Stomach (tissue), 9 donors: ENCODE measurements around the gene ARRDC3. TPM values are rescaled to one million over a fixed set of nuclear protein-coding genes. Genes with fewer than 3 reads are reported as not detected.
"Not testable (repeated sequence)": the region's sequence is repeated elsewhere in the genome, so short reads cannot be mapped to it uniquely, and the experiment has no call there.

ENCODE experiments used
- DNase-seq, 2 donors: peaks; one replicate each; pipeline versions ENCODE4 v3.0.0 to v3.0.0-alpha.2; 2013 to 2019
- H3K27ac ChIP-seq, 5 donors: fragments of 200-600 bp in 4 of 5; sonication (generic) in 4 of 5; one replicate each; pipeline ENCODE4 v1.5.1; 2013 to 2019; ENCODE audit warnings: mild to moderate bottlenecking in 1 of 5, moderate library complexity in 1 of 5
- H3K27me3 ChIP-seq, 3 donors: fragments of 200-600 bp; sonication (generic); one replicate each; pipeline ENCODE4 v1.5.1; 2017 to 2019; ENCODE audit warnings: mixed run types in 1 of 3
- H3K36me3 ChIP-seq, 4 donors: fragments of 200-600 bp; sonication (generic); 1 replicate in 3 of 4; 2 replicates in 1 of 4; pipeline ENCODE4 v1.5.1; 2016 to 2019
- H3K4me1 ChIP-seq, 4 donors: fragments of 200-600 bp; sonication (generic); one replicate each; pipeline ENCODE4 v1.5.1; 2016 to 2019
- H3K4me3 ChIP-seq, 4 donors: fragments of 200-600 bp; sonication (generic) in 3 of 4; one replicate each; pipeline ENCODE4 v1.5.1; 2016 to 2019; ENCODE audit warnings: mild to moderate bottlenecking in 1 of 4
- H3K9me3 ChIP-seq, 4 donors: fragments of 200-600 bp; sonication (generic); one replicate each; pipeline ENCODE4 v1.5.1; 2016 to 2019
- EP300 ChIP-seq: sonication (generic); formaldehyde crosslinking; IDR thresholded peaks from one replicate; pipeline ENCODE4 v1.6.1; 2017; ENCODE audit warnings: antibody characterized with exemption
- POLR2A ChIP-seq, 4 donors: fragments of 450-650 bp; IDR thresholded peaks; one replicate each; pipeline ENCODE4 v1.6.1; 2016; ENCODE audit warnings: antibody characterized with exemption in 4 of 4, control low read depth in 2 of 4, mild to moderate bottlenecking in 1 of 4, moderate library complexity in 1 of 4
- POLR2AphosphoS5 ChIP-seq, 3 donors: sonication (generic); formaldehyde crosslinking; IDR thresholded peaks; one replicate each; pipeline ENCODE4 v1.6.1; 2016; ENCODE audit warnings: antibody characterized with exemption in 3 of 3
- WGBS, 5 donors: extraction: QIAGEN DNeasy Blood & Tissue Kit in 3 of 5; methylation state at CpG; one replicate each; pipeline versions ENCODE4 v1.1.5 to v1.1.7; 2013 to 2018; 5-methylcytosine and 5-hydroxymethylcytosine counted together
- intact Hi-C: fragments of 100-400 bp; cut with DNase I; formaldehyde crosslinking; loops from one replicate; pipeline ENCODE4 v1.15.1; 2023; ENCODE audit warnings: low total_unique reads
- polyA plus RNA-seq, 3 donors: library from polyadenylated mRNA; stranded (reverse); fragments of 200-250 nt; gene quantifications; one replicate each; pipeline ENCODE4 v1.2.3, GENCODE V29; 2013
- total RNA-seq, 5 donors: library from RNA; depleted of rRNA; stranded (reverse); fragments of >200 nt; gene quantifications; one replicate each; pipeline versions ENCODE4 v1.1.0 to v1.2.3, GENCODE V29; 2014 to 2016
- TF ChIP-seq, protein P1 (sequence below), 7 experiments: fragments of 450-650 bp in 4 of 7; fragments of 200-600 bp in 3 of 7; sonication (generic) in 3 of 7; IDR thresholded peaks; one replicate each; pipeline ENCODE4 v1.5.1; 2016 to 2019; ENCODE audit warnings: antibody characterized with exemption in 7 of 7, control low read depth in 2 of 7, mild to moderate bottlenecking in 1 of 7
- donor health status: healthy with polysubstance abuse.
- donor health status: Bipolar disorder and iron deficiency.
- donor health status: healthy.

Gene ARRDC3
- total and polyA plus RNA-seq, 8 donors = 8.7 to 188 (median 28.5) TPM

DNA sequence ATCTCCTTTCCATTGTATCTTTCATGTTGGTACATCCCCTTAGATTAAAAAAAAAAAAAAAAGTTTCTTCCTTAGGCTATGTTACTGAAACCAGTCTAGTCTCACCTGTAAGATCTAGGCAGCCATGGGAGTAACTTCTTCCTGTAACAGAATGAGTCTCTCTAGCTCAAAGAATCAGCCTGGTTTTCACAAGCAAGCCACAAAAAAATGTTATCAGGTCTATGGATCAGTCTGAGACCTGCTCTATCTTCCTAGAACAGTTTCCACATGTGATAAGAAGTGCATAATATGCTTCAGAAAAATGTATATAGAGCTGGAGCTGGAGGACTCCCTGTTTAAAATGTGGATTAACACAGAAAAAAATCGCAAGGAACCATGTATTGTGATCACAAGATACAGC lies 53.8 kb downstream of the ARRDC3 start:
- H3K27me3 ChIP-seq = no peaks in the 10 kb centered on the region
- H3K4me1 ChIP-seq = peaks cover 0 to 20% (median 12%) of the 10 kb centered on the region in 4 donors
- TF ChIP-seq POLR2AphosphoS5 (IDR thresholded peaks at IDR 0.05) (no peak), EP300 (no peak), POLR2A (IDR thresholded peaks at IDR 0.05) (no peak)
- TF ChIP-seq, protein P1, sequence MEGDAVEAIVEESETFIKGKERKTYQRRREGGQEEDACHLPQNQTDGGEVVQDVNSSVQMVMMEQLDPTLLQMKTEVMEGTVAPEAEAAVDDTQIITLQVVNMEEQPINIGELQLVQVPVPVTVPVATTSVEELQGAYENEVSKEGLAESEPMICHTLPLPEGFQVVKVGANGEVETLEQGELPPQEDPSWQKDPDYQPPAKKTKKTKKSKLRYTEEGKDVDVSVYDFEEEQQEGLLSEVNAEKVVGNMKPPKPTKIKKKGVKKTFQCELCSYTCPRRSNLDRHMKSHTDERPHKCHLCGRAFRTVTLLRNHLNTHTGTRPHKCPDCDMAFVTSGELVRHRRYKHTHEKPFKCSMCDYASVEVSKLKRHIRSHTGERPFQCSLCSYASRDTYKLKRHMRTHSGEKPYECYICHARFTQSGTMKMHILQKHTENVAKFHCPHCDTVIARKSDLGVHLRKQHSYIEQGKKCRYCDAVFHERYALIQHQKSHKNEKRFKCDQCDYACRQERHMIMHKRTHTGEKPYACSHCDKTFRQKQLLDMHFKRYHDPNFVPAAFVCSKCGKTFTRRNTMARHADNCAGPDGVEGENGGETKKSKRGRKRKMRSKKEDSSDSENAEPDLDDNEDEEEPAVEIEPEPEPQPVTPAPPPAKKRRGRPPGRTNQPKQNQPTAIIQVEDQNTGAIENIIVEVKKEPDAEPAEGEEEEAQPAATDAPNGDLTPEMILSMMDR (IDR thresholded peaks at IDR 0.05) = no peak
- intact Hi-C loops = no loop called here
- H3K27ac ChIP-seq = no peak overlapping the region
- no peak for DNase-seq
- H3K36me3 ChIP-seq = no peaks in the 10 kb centered on the region
- H3K4me3 ChIP-seq = no peak overlapping the region
- H3K9me3 ChIP-seq = no peaks in the 10 kb centered on the region
- WGBS, 5 donors = 29 to 57% (median 43%) methylated on average over 1 of the region's 1 CpG

DNA sequence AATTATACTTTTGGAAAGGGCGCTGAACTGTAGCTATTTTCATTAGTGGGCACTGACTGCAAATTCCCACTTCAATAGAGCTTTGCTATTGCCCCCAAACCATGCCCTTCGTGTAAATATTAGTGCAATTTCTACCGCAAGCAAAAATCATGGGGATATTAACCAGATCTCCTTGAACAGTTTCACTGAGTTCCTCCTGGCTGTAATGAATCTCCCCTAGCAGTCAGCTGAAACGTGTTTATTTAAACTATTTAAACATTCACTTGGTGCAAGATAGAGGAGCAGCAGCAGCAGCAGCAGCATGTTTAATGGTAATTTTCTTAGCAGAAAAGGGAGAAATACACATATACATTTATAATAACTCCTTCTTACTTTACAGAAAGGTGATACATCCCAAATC lies 54.4 kb downstream of the ARRDC3 start:
- 35 to 44% (median 41%) methylated on average over 4 of the region's 4 CpGs for WGBS, 5 donors
- H3K9me3 ChIP-seq = no peaks in the 10 kb centered on the region
- H3K4me1 ChIP-seq = peaks cover 0 to 20% (median 12%) of the 10 kb centered on the region in 4 donors
- intact Hi-C loops = no loop called here
- H3K4me3 ChIP-seq = no peak overlapping the region
- H3K36me3 ChIP-seq = no peaks in the 10 kb centered on the region
- H3K27ac ChIP-seq = no peak overlapping the region
- no peaks in the 10 kb centered on the region for H3K27me3 ChIP-seq
- TF ChIP-seq POLR2A (IDR thresholded peaks at IDR 0.05) (no peak), EP300 (no peak), POLR2AphosphoS5 (IDR thresholded peaks at IDR 0.05) (peak in 1 of 3 donors; percentile 29)
- TF ChIP-seq, protein P1 (IDR thresholded peaks at IDR 0.05) = no peak
- DNase-seq = peak in 1 of 2 donors; percentile 52

- H3K4me1 ChIP-seq, DNase-seq, H3K27me3 ChIP-seq, H3K27ac ChIP-seq, H3K36me3 ChIP-seq, H3K4me3 ChIP-seq, intact Hi-C loops, H3K9me3 ChIP-seq: not testable (repeated sequence)
- WGBS, 5 donors = 89 to 98% (median 96%) methylated on average over 4 of the region's 4 CpGs
Measured at GRCh38 chr5:91322981-91323380, 60.1 kb downstream of the ARRDC3 start.

DNA sequence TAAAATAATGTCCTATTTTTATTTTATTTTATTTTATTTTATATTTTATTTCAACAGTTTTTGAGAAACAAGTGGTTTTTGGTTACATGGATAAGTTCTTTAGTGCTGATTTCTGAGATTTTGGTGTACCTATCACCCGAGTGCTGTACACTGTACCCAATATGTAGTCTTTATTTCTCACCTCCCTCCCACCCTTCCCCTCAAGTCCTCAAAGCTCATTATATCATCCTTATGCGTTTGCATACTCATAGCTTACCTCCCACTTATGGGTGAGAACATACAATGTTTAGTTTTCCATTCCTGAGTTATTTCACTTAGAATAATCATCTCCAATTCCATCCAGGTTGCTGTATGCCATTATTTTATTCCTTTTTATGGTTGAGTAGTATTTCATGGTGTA lies 63.5 kb downstream of the ARRDC3 start:
- Histone ChIP-seq H3K9me3 (no peaks in the 10 kb centered on the region), H3K27me3 (no peaks in the 10 kb centered on the region), H3K36me3 (no peaks in the 10 kb centered on the region), H3K4me3 (no peak overlapping the region), H3K4me1 (peaks cover 0 to 2% (median under 1%) of the 10 kb centered on the region in 4 donors), H3K27ac (no peak overlapping the region)
- WGBS, 5 donors = 91 to 98% (median 94%) methylated on average over 2 of the region's 2 CpGs
- no peak for DNase-seq
- TF ChIP-seq POLR2A (IDR thresholded peaks at IDR 0.05) = no peak
- no peak for TF ChIP-seq POLR2AphosphoS5 (IDR thresholded peaks at IDR 0.05)
- no peak for TF ChIP-seq EP300
- TF ChIP-seq, protein P1 (IDR thresholded peaks at IDR 0.05) = no peak
- intact Hi-C loops = no loop called here

DNA sequence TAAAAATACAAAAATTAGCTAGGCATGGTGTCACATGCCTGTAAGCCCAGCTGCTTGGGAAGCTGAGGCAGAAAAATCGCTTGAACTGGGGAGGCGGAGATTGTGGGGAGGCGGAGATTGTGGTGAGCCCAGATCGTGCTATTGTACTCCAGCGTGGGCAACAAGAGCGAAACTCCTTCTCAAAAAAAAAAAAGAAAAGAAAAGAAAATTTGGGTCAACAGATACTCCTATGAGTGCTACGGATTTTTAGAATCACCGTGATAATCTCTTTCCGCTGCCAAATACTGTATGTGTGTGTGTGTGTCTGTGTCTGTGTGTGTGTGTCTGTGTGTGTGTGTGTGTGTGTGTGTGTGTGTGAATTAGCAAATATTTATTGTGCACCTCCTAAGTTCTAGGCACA lies 64.4 kb downstream of the ARRDC3 start:
- no peak for DNase-seq
- WGBS, 5 donors = 86 to 92% (median 88%) methylated on average over 9 of the region's 9 CpGs
- Histone ChIP-seq H3K36me3 (no peaks in the 10 kb centered on the region), H3K4me3 (no peak overlapping the region), H3K27ac (no peak overlapping the region), H3K27me3 (no peaks in the 10 kb centered on the region), H3K4me1 (peaks cover 0 to 12% (median 5%) of the 10 kb centered on the region in 4 donors), H3K9me3 (no peaks in the 10 kb centered on the region)
- no peak for TF ChIP-seq POLR2A (IDR thresholded peaks at IDR 0.05)
- TF ChIP-seq, protein P1 (IDR thresholded peaks at IDR 0.05) = no peak
- TF ChIP-seq POLR2AphosphoS5 (IDR thresholded peaks at IDR 0.05) = no peak
- no peak for TF ChIP-seq EP300
- intact Hi-C loops = no loop called here
